Activated naive CD4-positive, alpha-beta T cell treated with anti-CD3 and anti-CD28 coated beads, Interleukin-2, amount 50 U/mL, for 16 hours (primary cell): ENCODE measurements around the gene TMEM164.

ENCODE experiments used
- DNase-seq: peaks from one replicate; pipeline ENCODE4 v3.0.0-alpha.2; 2020

The TMEM164 gene

DNA sequence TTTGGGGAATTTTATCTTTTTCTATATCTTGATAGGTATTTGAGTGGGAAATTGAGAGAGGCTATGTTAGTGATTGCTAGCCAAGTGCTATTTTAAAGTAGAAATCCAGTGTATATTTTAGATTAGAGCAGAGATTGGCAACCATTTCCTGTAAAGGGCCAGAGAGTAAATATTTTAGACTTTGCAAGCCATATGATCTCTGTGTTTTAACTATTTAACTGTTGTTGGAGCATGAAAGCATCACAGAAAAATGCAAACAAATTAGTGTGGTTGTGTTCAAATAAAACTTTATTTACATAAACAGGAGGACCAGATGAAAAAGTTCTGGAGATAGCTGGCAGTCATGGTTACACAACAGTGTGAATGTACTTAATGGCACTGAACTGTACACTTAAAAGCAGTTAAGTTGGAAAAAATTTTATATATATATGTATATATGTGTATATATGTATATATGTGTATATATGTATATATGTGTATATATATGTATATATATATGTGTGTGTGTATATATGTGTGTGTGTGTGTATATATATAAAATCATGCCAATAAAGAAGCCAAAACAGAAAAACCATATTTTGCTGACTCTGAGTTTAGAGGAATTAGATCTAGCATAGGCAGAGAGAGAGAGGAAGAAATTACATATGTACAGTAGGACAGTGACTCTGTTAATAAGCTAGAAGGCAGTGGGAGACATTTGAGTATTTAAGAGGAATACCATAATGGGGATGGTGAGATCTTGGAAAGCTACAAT, 83.4 kb downstream of the TMEM164 start:
- no peak for DNase-seq

DNA sequence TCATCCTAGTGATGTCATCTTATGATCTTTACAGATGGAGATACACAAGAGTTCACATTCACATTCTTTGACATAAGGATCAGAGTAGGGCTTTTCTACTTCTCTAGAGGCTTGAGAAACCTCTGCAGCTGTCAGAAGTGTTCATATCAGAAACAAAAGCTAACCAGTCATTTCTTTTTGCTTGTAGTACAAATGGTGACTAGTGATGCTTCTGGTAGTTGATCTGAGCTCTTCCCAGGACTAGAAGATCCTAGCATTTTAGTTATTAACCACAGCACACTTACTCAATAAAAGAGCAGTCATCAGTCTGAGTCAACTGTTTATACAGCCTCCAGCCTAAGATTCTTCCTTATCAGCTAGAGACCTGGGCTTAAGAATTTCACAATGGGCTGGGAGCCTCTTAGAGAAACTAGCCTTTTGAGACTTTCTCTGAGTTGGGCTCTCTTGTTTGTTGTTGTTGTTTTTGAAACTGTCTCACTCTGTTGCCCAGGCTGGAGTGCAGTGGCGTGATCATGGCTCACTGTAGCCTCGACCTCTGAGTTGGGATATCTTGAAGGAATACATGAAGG, 84.1 kb downstream of the TMEM164 start:
- DNase-seq: no peak

DNA sequence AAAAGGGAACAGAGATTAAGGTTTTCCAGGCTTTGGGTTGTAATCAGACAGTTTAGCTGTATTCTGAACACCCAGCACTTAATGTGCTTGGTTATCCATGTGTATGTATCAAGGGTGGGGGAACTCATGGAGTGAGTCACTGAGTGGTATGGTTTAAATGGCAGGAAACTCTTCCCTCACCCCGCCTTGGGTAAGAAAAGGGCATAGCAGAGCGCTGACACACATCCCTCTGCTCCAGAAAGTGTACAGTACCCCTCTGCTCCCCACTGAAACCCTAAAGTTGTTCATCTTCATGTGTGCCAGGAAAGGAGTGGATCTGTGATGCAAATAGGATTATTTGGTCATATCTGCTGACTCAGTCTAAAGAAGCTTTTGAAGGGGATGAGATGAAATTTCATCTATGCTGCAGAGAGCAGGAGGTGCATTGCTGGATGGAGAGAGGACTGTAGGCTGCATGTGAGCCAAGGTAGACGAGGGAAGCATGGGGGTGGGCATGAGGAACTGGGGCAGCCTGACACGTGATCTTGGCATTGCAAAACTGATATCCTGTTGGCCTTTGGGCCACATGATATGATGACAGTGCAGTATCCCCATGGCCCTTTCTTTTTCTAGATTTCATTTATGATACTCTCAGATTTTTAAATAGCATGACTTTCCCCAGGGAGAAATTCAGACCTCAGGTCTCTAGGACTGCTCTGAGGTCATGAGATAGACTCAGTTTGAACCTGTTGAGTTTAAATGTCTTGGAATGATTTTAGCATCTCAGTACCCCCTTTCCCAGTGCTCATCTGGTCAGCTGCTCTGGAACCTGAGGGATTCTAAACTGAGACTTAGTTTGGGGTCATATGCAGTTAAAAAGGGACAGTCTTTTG, 84.8 kb downstream of the TMEM164 start:
- no peak for DNase-seq

DNA sequence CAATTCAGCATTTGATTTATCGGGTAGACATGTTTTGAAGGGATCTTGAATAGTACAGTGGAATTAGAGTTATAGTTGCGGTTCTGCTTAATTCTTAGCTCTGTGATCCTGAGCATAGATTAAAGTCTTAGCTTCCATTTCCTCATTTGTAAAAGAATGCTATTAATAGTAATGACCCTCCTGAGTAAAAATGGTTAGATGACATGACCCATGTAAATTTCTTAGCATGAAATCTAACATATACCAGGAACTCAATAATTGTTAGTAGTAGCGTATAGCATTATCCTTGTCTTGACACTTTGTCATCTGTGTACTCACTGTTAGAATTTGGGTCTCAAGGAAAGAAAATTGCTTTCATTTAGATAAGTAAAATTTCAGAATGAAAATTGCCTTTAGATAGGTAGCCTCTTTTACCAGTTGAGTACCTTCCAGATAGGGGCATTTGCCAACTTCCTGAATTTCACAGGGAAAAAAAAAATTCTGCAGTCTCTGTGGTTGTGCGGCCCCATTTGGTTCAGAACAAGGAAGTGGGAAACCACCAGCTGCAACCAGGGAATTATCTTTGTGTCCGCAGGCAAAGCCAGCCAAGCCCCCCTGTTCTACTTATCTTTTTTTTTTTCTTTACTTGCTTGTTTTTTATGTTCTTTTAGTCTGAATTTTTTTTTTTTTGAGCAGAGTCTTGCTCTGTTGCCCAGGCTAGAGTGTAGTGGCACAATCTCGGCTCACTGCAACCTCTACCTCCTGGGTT, 86.9 kb downstream of the TMEM164 start:
- no peak for DNase-seq

DNA sequence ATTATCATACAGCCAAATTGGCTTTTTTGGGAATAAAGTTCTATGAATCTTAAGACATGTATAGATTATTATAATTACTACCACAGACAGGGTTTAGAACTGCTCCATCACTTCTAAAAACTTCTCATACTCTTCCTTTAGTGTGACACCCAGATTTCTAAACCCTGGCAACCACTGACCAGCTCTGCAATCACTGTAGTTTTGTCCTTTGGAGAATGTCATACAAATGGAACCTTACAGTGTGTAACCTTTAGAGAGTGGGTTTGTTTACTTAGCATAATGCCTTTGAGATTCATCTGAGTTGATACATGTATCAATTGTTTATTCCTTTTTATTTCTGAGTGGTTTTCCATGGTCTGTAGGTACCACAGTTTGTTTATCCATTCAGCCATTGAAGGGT, 95.0 kb downstream of the TMEM164 start:
- DNase-seq: no peak

DNA sequence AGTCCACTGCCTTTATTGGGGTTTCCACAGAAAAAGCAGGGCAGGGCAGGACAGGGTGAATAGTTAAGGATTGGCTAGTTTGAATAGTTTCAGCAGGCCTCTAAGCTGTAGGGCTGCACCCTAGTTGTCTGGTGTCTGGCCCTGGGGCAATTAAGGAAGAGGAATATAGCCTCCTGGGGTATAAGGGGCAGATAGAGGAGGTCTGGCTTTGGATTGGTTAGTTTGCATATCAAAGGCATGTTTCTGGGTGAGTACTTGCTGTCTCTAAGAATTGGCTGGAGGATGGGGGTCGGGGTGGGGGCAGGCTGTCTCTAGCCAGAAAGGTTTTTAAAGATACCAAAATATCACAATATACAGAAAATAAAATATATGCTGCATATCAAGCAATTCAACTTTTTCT, 100.4 kb downstream of the TMEM164 start:
- no peak for DNase-seq

DNA sequence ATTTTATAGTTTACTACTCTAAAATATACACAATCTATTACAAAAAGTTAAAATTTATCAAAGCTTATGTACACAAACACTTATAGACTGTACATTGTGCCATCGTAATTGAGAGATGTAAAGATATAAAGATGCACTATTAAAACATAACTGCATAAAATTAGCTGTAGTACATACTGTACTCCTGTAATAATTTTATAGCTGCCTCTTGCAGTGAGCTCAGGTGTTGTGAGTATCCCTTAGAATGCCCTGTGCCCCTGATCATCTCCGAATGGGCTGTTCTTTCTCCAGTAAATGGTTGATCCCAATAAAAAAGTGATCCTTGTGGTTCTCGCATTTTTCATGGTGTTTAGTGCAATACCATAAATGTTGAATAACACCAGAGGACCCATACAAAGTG, 101.2 kb downstream of the TMEM164 start:
- no peak for DNase-seq

DNA sequence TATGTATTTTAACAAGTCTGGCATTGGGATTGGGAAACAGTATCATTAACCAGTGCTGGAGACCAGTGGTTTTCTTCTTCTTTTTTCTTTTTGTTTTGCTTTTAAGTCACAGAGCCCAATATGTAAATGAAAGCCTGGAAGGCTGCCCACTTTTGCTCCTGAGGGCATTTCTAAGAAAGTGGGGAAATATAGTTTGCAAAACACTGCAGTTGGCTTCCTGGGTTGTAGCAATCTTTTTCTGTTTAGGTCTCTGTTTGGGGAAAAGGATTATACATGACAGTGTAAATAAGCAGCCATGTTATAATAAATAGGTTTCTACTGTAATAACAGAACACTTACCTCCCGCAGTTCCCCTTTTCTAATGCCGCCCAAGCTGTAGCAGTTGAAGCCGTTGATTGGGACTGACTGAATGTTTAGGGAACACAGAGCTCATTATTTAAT, 105.5 kb downstream of the TMEM164 start:
- no peak for DNase-seq

DNA sequence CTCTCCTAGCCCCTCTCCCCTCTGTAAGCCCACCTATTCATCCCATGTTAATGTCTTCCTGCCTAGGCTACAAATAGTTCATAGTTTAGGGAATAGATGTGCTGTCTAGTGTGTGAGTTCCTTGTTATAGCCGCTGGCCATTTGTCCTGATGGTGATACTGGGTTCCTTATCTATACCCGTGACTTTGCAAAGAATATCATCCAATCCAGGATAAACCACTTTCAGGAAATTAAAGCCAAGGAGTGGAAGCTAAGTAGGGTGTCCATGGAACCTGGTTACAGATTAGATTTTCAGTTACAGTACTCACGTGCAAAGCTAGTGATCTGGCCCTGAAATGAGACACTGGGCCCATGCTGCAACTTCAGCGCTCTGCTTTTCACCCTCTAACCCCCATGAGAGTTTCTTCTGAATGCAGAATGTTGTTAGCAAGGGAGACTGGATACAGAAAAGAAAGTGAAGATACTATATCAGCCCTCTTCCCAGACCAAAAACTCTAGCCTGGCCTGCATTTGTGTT, 111.4 kb downstream of the TMEM164 start:
- no peak for DNase-seq

DNA sequence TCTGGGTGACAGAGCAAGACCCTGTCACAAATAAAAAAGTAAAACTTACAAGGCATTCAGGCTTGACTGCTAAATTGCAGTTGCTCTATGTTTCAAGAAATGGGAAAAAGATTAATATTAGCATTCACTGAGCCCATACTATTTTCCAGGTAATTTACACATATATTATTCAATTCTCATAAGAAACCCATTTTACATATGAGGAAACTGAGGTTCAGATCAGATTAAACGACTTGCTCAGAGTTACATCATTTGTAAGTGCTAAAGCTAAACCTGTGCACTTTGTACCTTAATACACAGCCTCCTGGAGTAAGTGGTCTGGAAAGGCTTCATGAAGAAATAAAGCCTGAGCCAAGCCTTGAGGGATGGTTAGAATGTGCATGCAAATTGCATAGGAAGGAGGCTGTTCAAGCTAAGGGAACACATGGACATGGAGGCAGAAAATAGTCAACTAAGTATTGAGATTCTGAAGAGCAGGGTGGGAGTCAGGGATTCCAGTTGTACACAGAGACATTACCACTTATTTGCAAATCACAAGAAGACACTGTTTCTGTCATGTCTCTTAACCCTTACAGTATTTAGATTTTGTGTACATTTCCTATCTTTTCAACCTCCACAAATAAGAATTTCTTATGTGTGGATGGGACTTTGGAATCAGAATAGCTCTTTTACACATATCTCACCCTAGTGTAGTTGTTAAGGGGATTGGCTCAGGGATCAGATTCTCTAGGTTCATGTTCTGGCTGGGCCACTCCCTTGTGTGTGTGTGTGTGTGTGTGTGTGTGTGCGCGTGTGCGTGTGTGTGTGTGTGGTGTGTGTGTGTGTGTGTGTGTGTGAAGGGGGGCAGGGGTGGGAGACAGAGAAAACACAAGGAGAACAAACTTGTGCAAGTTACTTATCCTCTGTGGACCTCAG, 113.4 kb downstream of the TMEM164 start:
- no peak for DNase-seq

DNA sequence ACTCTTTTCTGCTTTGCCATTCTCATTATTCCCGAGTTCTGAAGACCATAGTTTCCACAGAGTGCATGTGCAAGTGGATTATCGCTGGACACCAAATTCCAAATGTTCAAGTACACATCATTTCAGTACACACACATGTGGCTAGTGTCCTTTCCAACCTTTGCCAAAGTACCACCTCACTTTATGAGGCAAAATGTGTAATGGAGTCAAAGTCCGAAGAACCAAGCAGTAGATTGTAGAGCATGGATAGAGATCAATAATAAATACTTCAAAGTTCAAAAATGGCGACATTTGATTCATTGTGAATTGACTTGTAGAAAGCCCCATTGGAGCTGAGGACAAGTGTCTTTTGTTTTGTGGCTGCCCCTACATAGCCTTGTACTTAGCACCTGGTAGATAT, 115.6 kb downstream of the TMEM164 start:
- DNase-seq: no peak

DNA sequence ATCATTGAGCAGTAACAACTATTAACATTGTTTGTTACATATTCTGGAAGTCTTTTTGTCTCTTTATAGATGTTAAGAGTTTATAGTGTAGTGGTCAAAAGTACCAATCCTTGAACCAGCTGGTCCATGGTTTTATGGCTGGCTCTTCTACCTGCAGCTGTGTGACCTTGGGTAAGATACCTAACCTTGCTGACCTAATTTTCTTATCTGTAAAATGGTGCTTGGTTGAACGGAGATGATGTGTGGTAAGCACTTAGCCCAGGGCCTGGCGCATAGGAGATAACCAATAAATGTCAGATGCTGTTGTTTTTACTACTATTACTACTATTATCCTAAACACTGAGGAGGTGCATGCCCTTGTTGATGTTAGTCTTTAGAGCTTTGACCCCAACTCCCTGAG, 116.6 kb downstream of the TMEM164 start:
- DNase-seq: no peak

DNA sequence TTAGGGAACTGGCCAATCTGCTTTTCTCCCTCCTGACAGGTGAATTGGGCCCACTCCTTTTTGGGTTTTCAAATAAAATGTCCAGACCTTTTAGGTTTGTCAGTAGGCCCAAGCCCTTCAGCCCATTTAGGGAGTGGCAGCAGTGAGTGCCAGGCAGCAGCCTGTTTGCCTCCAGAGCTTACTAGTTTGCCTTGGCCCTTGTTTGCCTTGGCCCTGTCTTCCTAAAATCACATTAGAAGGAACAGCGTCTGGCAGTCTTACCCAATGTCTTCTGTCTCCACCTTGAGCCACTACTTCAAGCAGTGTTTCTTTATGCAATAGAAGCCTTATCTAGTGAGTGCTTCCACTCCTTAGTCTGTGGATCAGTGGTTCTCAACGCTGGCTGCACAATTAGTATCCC, 117.1 kb downstream of the TMEM164 start:
- DNase-seq: no peak

DNA sequence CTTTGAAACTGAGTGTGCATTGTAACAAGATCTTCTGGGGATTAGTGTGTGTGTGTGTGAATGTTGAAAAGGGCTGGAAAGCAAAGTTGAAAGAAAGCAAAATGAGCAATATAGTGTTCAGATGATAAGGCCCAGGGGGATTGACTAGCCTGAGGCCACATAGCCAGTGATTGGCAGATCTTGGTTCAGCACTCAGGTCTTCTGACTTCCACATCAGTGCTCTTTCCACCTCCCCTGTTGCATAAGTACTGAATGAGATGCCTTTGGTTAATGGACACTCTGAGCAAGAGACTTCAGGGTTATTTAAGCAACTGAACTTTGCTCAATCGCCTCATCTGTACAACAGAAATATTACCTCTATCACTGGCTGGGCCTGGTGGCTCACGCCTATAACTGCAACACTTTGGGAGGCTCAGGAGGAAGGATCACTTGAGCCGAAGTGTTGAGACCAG, 120.4 kb downstream of the TMEM164 start:
- no peak for DNase-seq

DNA sequence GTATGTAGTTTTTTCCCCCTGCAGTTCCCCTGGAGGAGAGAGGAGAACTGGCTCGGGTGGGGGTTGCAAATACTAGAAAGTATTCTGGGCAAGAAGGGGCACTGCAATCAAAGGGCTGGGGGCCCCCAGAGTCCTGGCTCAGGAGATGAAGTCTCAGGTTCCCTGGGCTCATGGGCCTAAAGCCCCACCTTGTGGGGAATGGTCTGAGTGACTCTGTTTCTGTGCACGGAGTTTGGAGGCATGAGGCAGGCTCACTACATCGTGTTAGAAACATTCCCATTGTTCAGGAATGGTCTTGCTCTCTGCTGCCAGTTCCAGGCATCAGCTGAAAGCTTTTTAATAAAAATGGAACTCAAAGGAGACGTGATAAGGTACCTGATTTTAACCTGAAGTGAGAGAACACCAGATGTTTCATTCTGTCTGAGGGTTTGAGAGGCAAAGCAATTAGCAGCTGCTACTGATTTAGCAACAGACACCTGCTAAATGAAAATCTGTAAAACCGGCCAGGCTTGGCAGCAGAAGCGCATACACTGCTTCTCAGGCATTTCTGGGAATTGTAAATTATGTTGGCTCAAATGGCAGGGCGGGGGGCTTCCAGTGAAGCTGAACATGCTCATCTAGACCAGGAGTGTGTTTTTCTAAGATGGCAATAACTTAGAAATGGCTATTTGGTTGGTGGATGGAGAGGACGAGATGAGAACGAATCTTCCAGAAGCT, 122.7 kb downstream of the TMEM164 start:
- no peak for DNase-seq

DNA sequence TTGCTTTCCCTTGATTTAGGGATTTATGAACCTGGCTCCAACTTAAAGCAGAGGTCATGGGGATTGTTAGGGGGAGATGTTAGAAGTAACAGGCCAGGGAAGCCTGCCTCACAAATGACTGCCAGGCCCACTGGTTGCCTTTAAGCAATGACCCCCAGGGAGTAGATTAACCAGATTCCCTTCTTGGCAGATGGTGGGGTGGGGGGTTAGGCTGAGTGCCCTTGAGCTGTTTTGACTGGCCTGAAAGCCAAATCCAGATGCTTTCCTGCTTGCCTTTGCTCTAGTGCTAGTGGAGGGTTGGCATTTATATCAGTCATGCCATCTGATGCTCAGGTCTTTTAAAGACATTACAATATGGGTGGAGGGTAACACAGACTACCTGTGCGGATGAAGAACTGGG, 128.1 kb downstream of the TMEM164 start:
- DNase-seq: no peak

DNA sequence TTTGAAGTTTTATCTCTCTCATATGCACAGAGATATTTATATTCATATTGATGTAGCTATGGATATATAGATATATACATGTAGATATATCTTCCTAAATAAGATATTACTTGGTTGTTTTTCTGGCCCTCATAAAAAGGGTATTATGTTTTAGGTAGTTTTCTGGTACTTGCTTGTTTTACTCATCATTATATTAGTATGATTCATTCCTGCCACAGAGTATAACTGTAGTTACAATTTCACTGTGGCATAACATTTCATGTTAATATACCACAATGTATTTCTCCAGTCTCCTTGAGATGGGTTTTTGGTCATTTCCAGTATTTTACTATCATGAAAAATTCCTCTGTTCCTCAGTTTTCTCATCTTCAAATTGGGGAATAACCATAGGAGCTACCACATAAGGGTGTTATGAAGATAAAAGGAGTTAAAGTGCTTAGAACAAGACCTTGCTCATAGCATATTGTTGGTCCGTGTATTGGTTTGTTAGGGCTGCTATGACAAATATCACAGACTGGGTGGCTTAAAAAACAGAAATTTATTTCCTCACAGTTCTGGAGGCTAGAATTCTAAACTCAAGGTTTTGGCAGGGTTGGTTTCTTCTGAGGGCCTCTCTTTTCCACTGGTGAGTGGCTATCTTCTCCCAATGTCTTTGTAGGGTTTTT, 129.7 kb downstream of the TMEM164 start:
- no peak for DNase-seq

DNA sequence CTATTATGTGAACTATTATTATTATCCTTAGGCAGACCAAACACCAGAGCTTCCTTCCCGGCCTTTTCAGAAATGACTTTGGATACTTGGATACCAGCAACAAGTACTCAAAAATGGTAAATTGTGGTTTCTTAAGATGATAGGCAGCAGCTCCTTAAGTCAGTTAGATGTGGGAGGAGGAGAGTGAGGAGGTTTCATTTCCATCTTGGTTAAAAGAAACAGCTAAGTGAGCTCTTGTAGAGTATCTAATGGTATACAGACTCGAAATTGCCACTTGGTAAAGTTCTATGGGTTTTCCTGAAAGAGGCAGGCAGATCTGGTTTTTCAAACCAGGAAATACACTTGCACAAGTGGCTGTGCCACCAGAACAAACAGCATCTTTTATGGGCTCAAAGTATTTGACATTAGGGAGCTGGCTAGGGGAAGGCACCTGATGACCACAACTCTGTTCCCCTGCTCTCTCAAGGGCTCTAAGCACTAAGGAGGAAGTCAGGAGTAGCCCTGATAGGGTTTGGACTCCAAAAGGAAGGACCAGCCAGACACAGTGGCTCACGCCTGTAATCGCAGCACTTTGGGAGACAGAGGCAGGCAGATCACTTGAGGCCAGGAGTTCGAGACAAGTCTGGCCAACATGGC, 130.9 kb downstream of the TMEM164 start:
- no peak for DNase-seq

DNA sequence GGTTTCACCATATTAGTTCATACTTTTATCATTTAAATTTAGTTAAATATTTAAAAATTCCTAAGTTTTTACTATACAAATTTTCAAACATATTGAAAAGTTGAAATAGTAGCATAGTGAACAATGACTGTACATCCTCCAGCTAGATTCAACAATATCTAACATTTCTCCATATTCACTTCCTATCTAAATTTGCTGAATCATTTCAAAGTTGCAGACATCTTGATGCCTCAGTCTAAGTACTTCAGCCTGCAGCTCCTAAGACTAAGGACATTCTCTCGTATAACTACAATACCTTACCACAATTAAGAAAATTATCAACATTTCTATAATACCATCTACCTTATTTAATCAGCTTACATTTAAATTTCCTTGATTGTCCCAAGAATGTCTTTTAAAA, 132.7 kb downstream of the TMEM164 start:
- DNase-seq: no peak

DNA sequence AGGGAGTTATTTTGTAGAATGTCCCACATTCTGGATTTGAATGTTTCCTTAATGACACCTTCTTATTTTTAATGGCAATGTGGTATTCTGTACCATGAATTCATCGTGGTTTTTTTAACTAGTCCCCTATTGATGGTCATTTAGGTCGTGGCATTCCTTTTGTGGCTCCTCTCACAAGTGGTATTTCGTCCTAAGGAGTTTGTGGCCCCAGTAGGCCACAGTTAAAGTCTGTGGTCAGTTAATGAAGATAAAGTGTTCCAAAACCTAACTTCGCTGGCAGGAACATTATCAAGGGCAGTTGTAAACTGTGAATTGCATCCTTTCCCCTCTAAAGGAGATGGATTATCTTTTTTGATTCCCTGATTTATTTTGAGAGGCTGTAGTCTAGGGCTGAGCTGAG, 133.2 kb downstream of the TMEM164 start:
- no peak for DNase-seq
